Cardiac muscle cell (in vitro differentiated cells and primary cell): ENCODE data around the gene NFYB. TPM values are rescaled to one million over a fixed set of nuclear protein-coding genes. Genes with fewer than 3 reads are reported as not detected.

ENCODE experiments used
- DNase-seq, 2 donors: peaks; one replicate each; pipeline versions ENCODE4 v3.0.0 to v3.0.0-alpha.2; 2010 to 2017; ENCODE audit warnings: low read depth in 1 of 2, low spot score in 1 of 2
- H3K27ac ChIP-seq: fragments of 200-600 bp; sonication (generic); 2 replicates; pipeline ENCODE4 v1.5.1; 2016
- H3K27me3 ChIP-seq: fragments of 200-600 bp; sonication (generic); 2 replicates; pipeline ENCODE4 v1.6.0; 2016; ENCODE audit warnings: control low read depth
- H3K36me3 ChIP-seq: fragments of 200-600 bp; sonication (generic); 2 replicates; pipeline ENCODE4 v1.5.1; 2016; ENCODE audit warnings: control low read depth
- H3K4me1 ChIP-seq: fragments of 200-600 bp; sonication (generic); 2 replicates; pipeline ENCODE4 v1.8.1; 2017; ENCODE audit warnings: low read depth, mild to moderate bottlenecking, mixed run types
- H3K4me3 ChIP-seq: fragments of 200-600 bp; sonication (generic); 2 replicates; pipeline ENCODE4 v1.5.1; 2016; ENCODE audit warnings: mild to moderate bottlenecking
- H3K9me3 ChIP-seq: fragments of 200-600 bp; sonication (generic); 2 replicates; pipeline ENCODE4 v1.5.1; 2017; ENCODE audit warnings: low read depth, mild to moderate bottlenecking, control low read depth
- CTCF ChIP-seq: IDR thresholded peaks from 2 replicates; pipeline ENCODE4 v1.5.1; 2012; ENCODE audit warnings: low read depth, mild to moderate bottlenecking, low read length
- polyA plus RNA-seq: library from polyadenylated mRNA; unstranded; fragments of >200 nt; fragmentation: Nextera tagmentation; extraction: Ambion mirVana; gene quantifications from 2 replicates; pipeline ENCODE4 v1.2.1, GENCODE V29; 2016
- total RNA-seq: library from RNA; depleted of rRNA; stranded (reverse); fragments of >200 nt; gene quantifications from 2 replicates; pipeline ENCODE4 v1.2.3, GENCODE V29; 2016

The NFYB gene
- total and polyA plus RNA-seq, 2 experiments from 2014 or later = 115 to 150 TPM

GRCh38 chr12:104108755-104109445 is 29.1 kb downstream of the NFYB start:
- peak; percentile 82 for DNase-seq
- H3K9me3 ChIP-seq = no peaks in the 10 kb centered on the region
- TF ChIP-seq CTCF = peak; percentile 94

GRCh38 chr12:104106965-104107364 is 31.0 kb downstream of the NFYB start:
- Histone ChIP-seq H3K27me3 (no peaks in the 10 kb centered on the region), H3K4me3 (no peak overlapping the region), H3K36me3 (peaks cover 4% of the 10 kb centered on the region), H3K27ac (no peak overlapping the region), H3K9me3 (no peaks in the 10 kb centered on the region), H3K4me1 (peaks cover 14% of the 10 kb centered on the region)
- no peak for DNase-seq
- no peak for TF ChIP-seq CTCF

More at GRCh38 chr12:104108755-104109445, 29.1 kb downstream of the NFYB start:
- H3K27ac ChIP-seq = no peak overlapping the region
- H3K36me3 ChIP-seq = no peaks in the 10 kb centered on the region
- H3K27me3 ChIP-seq = no peaks in the 10 kb centered on the region
- peaks cover 8% of the 10 kb centered on the region for H3K4me1 ChIP-seq
- no peak overlapping the region for H3K4me3 ChIP-seq

- TF ChIP-seq CTCF = no peak
- no peak overlapping the region for H3K27ac ChIP-seq
- H3K27me3 ChIP-seq = no peaks in the 10 kb centered on the region
- peak in 1 of 2 donors; percentile 28 for DNase-seq
- peaks cover 4% of the 10 kb centered on the region for H3K36me3 ChIP-seq
- no peak overlapping the region for H3K4me3 ChIP-seq
- H3K4me1 ChIP-seq = peaks cover 14% of the 10 kb centered on the region
- no peaks in the 10 kb centered on the region for H3K9me3 ChIP-seq
These were observed 32.5 kb downstream of the NFYB start for GRCh38 chr12:104105461-104105860.

GRCh38 chr12:104097954-104098353 is 40.1 kb downstream of the NFYB start:
- no peak for TF ChIP-seq CTCF
- Histone ChIP-seq H3K27ac (no peak overlapping the region), H3K9me3 (no peaks in the 10 kb centered on the region), H3K27me3 (no peaks in the 10 kb centered on the region), H3K36me3 (peaks cover 64% of the 10 kb centered on the region), H3K4me3 (no peak overlapping the region), H3K4me1 (no peaks in the 10 kb centered on the region)
- no peak for DNase-seq

GRCh38 chr12:104095289-104095688 is 42.7 kb downstream of the NFYB start:
- H3K36me3 ChIP-seq = peaks cover 64% of the 10 kb centered on the region
- no peaks in the 10 kb centered on the region for H3K9me3 ChIP-seq
- no peak for TF ChIP-seq CTCF
- H3K4me1 ChIP-seq = no peaks in the 10 kb centered on the region
- no peak overlapping the region for H3K4me3 ChIP-seq
- no peak for DNase-seq
- H3K27me3 ChIP-seq = no peaks in the 10 kb centered on the region
- H3K27ac ChIP-seq = no peak overlapping the region
